ENCODE results near the gene PKN2.
A peak's percentile ranks its signal among the peaks of the same experiment; 100 is the strongest.

PKN2 gene

DNA sequence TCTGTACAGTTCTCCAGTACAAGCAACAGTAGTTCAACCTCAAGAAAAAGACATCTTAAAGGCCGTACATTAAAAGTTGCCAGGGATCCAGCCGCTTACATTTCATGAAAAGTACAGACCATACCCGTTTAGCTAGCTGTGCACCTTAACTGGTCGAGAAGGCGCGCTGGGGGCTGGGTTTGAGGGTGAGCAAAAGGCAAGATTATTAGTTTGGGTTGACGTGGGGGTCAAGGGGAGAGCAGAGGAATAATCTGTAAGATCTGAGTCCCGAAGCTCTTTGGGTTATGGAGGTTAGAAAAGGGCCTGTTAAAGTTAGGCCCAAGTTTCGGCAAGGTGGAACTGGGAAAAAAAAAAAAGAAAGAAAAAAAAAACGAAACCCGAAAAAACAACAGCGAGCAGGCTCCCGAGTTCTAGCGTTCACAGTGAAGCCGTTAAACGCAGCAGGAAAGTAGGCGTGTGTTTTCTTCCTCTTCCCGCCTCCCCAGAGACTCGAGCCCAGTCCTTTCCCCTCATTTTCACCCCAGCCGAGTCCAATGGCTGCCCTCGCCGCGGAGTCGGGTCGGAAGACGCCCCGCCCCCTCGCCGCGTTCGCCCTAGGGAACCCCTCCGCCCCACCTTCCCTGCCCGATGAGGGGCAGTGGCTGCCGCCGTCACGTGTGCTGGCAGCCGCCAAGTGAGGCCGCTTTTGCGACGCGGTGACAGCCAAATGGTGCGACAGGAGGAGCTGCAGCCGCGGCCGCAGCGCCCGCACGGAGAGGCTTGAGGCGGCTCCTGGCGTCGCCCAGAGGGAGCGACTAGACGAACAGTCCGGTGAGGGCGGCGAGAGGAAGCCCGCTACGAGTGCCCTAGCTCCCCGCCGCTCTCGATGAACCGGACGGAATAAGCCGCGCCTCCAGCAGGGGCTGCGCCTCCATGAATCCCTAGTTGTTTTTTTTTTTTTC is at the start of gene PKN2:
Gene PKN2 (plus strand): TSS at position 733 of the 941 bp plus-strand sequence. CDS start 308 bp downstream, outside the sequence.
- DNase-seq: peak; percentile 100

DNA sequence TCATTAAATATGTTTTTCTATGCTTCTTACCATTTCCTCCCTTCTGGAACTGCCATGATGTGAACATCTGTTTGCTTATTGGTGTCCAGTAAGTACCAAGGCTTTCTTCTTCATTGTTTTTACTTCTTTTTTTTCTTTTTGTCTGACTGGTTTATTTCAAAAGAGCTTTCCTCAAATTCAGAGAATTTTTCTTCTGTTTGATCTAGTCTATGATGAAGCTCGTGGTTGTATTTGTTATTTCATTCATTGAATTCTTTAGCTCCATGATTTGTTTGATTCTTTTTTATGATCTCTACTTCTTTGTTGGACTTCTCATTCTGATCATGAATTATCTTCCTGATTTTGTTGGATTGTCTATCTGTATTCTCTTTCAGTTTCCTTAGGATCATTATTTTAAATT is 49.5 kb upstream of the PKN2 start:
- no peak for DNase-seq

DNA sequence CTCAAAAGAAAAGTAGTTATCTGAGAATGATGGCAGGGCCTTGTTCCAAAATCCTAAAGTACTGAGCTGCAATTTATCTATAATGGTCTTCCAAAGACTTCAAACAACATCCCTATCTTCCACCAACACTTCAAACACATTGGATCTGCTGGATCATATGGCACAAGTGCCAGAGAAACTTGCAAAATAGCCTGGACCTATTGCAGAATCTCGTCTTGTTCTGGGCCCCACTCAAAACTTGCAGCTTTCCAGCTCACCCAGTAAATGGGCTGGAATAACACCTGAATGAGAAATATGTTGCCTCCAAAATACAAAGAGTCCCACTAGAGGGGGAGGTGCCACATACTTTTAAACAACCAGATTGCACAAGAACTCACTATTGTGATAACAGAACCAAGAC is 44.0 kb upstream of the PKN2 start:
- DNase-seq: no peak

DNA sequence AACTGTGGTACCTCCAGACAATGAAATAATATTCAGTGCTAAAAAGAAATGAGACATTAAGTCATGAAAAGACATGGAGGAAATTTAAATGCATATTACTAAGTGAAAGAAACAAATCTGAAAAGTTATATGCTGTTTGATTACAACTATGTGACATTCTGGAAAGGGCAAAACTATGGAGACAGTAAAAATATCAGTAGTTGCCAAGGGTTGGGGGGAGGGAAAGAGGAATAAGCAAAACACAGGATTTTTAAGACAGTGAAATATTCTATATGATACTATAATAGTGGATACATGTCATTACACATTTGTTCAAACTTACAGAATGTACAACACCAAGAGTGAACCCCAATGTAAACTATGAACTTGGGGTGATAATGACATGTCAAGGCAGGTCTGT is 38.2 kb upstream of the PKN2 start:
- no peak for DNase-seq

- no peak for DNase-seq
Measured at GRCh38 chr1:88646476-88647248, 37.4 kb upstream of the PKN2 start.

DNA sequence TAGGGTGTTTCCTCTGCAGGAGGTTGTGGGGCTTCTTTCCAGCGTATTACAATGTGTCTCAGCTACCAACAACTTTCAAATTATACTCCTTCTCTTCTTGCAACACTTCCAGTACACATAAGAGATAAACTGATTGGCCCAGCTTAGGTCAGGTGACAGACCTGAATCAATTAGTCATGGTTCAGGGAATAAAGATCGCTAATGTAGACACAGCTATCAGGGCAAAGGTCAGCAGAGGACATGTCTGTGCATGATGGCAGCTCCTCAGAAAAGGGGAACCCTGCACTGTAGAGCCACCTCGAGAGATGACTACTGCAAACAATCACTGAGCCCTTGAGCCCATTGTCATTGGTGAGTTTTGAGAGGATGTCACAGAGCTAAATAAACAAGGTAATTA is 36.8 kb upstream of the PKN2 start:
- DNase-seq: no peak

GRCh38 chr1:88647749-88648415 is 36.2 kb upstream of the PKN2 start:
- no peak for DNase-seq

DNA sequence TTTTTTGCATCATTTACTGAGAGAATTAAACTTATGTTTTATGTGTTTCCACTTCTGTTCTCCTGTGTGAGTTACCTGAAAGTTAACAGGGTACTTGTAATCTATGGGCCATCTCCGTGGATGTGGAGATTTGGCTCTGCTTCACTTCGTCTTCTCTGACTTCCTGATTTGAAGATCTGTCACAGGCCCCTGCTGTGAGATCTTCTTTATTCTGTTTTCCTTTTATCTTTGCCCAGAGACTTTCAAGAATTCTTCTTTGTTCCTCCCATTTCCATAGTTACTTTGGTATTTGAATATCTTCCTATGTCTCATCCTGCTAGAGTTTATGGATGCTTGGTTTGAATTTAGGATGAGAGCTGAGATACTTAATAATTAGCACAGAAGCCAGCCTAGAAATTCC is 35.4 kb upstream of the PKN2 start:
- DNase-seq: no peak

- no peak for DNase-seq
Measured at GRCh38 chr1:88649932-88650331, 34.1 kb upstream of the PKN2 start.

DNA sequence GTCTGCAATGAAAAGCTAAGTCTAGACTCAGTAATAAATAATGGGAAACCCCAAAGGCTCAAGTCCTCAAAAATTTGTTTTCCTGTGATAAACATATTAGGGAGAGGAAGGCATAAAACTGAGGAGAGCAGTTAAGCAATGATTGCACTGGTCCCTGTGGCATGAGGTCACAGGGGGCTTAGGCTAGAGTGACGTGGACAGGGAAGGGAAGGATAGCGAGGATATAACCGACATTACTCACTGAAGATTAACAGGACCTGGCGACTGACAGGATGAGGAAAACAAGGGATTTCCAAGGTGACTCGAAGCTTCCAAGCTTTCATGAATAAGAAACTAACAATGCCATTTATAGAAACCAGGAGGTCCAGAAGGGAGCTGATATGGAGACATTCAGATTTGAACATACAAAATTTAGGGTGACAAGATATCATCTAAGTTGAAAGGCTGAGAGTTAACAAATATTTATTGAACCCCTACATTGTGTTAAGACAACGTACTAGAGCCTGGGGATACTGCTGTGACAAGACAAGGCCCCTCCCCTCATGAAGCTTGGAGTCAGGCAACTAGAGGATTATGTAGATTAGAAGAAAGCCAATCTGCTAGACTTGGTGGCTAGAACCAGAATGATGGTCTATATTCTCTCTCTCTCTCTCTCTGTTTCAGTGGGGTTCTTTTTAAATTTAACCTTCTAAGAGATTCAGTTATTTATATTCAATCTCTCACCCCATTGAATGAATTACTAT is 33.2 kb upstream of the PKN2 start:
- DNase-seq: no peak

DNA sequence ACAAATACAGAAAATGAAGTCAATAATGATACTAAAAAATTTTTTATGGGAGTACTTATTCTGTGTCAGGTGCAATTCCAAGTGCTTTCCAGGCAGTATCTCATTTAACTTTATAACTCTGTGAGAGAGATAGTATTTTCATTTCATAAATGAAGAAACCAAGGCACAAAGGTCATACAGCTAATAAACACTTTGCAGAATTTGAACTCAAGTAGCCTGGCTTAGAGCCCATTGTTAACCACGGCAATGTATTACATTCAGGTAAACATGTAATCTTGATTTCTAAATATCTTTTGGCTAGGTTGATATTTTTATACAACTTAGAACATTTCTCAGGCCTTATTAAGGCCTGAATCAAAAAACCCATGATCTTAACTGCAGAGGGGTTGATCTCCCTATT is 28.9 kb upstream of the PKN2 start:
- no peak for DNase-seq

DNA sequence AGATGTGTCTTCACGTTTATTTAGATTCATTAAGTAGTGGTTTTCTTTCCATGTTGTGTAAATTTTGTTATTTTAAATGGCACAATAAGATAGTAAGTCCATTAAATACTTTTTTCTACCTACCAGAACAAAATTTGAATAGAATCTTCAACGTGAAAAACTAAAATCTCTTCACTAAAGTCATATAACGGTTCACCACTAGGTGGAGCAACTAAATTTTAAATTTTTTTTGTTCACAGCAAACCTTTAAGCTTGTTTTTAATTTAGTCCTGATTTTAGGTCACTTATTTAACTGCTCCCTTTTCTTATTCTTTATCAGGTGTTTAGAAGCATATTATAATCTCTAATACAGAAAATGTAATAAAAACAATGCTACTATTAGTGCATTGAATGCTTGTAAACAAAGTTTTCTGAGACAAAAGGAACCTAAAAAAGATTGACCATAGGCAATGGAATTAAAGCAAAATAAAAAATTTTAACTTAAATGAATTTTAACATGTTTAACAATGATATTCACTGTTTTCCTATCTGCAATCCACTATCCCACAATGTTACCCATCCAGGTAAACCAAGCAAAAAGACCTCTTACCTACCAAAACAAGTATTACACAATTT is 28.3 kb upstream of the PKN2 start:
- DNase-seq: no peak

- DNase-seq: no peak
Measured at GRCh38 chr1:88658419-88658818, 25.7 kb upstream of the PKN2 start.

DNA sequence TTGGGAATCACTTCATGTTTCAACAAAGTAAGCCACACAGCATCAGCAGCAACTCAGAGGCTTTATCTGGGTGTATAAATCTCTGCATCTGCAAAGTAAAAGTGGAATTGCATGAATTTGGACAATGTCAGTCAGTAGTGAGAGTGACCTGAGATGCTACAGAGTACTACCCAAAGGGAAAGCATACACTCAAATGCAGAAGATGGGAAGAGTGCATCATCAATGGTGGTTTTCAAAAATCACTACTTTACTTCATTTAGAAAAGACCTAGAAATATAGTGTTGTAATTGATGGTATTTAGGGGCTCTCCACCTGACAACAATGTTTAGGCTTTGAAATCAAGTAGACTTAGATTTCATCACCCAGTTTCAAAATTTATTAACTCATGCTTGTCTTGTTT is 24.5 kb upstream of the PKN2 start:
- no peak for DNase-seq

DNA sequence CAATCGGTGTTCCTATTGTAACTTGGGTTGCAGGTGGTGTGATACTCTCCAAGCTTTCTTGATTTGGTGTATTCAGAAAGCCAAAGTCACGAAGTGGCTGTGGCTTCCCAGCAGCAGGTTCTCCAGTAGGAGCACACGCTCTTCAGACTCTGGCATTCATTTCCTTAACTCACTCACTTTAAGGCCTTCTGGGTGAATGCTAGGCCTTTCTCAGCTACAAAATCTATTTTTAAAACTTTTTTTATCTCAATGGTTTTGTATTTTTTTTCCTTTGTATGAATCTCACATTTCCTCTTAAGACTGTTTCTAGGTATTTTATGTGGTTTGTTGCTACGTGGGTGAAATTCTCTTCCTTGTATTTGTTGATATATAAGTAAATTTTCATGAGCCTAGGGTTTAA is 22.9 kb upstream of the PKN2 start:
- DNase-seq: no peak

DNA sequence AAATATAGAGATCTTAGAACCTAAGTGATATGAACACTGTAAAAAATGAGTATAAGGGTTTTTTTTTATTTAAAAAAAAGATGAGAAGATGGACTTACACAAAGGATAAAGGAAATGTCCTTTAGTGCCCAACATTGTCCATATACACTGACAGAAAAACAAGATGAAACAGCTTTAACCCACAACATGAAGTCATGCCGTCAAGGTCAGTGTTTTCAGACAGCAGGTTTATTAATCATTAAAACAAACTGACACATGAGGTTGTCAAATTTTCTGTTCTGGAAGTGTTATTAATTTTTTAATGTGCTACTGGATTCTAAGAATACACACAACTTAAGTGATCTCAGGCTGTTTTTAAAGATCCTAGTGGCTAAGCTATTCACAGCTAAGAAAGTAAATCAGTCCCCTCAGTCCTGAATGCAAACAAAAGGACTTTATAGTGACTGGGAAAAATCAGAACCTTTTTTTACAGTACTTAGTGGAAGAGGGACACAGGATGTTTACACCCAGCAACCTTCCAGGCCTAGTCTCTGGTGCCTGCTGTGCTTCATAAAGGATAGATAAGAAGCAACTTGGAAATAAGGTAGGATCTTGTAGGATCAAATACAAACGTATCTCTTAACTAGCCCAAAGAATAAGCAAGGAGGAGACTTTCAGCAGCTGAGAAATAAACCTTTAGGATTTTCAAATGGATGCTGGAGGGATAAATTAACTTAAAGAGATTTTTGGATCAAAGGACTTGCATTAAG is 21.9 kb upstream of the PKN2 start:
- DNase-seq: no peak

DNA sequence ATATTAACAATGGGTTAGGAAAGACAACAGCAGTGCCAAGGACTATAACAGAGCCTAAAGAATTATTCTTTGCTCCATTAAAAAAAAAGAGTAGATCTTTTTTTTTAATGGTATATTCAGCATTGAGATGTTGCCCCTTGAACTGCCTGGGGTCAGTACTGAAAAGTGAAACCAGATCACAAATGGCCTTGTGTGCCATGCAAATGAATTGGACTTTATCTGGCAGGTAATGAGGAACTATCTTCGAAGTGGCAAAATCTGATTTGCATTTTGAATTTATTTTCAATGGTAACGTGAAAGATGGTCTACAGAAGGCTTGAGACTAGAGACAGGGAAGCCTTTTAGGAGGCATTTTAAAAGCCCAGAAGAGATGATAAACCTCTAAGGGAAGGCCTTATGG is 21.4 kb upstream of the PKN2 start:
- no peak for DNase-seq

DNA sequence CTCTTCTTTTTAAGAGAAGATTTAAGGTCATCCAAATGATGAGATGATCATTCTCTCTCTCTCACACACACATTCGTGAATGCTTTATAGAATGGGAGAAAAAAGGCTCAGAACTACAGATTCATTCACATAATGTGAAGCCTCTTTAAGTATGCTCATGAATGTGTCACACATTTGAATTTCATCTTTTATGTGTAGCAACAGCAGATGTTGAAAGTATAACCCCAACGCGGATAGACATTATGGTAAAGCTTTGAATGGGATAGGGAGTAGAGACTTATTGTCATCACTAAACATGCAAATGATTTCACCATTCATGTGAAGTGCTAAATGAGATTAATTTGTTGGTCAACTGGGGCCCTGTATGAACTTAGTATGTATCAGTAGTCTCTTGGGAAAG is 15.7 kb upstream of the PKN2 start:
- DNase-seq: no peak

DNA sequence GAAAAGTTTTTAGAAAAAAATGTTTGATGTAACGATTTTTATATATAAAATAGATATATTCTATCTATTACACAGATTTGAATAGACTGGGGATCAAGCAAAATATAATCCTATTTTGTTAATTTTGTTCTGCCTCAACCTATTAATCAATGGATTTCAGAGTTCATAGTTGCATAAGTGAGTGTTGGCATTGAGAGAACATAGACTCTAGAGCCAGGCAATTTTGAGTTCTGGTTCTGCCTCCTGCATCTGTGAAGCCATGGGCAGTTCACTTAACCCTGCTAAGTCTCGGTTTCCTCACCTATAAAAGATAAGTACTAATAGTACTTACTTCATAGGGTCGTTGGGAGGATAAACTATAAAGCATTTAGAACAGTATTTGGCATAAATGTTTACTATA is 13.6 kb upstream of the PKN2 start:
- DNase-seq: no peak

GRCh38 chr1:88673446-88673845 is 10.6 kb upstream of the PKN2 start:
- DNase-seq: no peak

GRCh38 chr1:88678405-88678804 is 5.7 kb upstream of the PKN2 start:
- no peak for DNase-seq

GRCh38 chr1:88680471-88680870 is 3.6 kb upstream of the PKN2 start:
- DNase-seq: no peak
